ENCODE measurements around the gene SPDYE18.
"Not testable (repeated sequence)": the region's sequence is repeated elsewhere in the genome, so short reads cannot be mapped to it uniquely, and the experiment has no call there.

DNA sequence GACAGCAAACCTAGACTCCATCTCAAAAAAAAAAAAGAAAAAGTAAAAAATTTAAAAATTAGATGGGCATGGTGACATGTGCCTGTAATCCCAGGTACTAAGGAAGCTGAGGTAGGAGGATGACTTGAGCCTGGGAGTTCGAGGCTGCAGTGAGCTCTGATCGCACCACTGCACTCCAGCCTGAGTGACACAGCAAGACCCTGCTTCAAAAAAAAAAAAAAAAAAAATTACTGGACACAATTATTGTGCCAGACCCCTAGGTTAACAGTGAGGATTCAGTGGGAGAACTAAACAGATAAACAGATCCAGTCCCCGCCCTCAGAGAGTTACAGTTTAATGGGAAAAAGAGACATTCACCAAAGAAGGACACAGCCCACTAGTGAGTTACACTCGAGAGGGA, 1.4 kb upstream of the SPDYE18 start:
- not testable (repeated sequence) for TF ChIP-seq EZH2phosphoT487 (conservative IDR thresholded peaks at IDR 0.05; ENCODE audit: low read length)
- TF ChIP-seq, protein P1, sequence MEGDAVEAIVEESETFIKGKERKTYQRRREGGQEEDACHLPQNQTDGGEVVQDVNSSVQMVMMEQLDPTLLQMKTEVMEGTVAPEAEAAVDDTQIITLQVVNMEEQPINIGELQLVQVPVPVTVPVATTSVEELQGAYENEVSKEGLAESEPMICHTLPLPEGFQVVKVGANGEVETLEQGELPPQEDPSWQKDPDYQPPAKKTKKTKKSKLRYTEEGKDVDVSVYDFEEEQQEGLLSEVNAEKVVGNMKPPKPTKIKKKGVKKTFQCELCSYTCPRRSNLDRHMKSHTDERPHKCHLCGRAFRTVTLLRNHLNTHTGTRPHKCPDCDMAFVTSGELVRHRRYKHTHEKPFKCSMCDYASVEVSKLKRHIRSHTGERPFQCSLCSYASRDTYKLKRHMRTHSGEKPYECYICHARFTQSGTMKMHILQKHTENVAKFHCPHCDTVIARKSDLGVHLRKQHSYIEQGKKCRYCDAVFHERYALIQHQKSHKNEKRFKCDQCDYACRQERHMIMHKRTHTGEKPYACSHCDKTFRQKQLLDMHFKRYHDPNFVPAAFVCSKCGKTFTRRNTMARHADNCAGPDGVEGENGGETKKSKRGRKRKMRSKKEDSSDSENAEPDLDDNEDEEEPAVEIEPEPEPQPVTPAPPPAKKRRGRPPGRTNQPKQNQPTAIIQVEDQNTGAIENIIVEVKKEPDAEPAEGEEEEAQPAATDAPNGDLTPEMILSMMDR (IDR thresholded peaks at IDR 0.05; ENCODE audit: insufficient read depth, low read length, poor library complexity, severe bottlenecking): not testable (repeated sequence)
